Measurements from ENCODE around the gene CD93. TPM values are rescaled to one million over a fixed set of nuclear protein-coding genes. Genes with fewer than 3 reads are reported as not detected.

CD93 gene
- total RNA-seq, 6 experiments from 2014 or later, result not detected

DNA sequence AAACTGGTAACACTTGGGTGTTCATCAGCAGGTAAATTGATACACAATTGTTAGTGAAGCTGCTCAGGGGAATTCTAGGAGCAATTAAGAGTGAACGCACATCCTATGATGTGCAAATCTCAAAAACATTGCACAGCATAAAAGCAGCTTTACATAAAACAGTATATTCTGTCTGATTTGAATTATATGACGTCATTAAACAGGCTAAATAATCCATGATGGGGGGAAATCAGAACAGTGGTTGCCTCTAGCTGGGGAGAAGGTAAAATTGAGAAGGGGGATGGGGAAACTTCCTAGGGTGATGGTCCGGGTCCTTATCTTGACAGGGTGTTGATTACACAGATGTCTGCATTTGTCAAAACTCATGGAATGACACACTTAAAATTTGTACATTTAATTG lies 19.4 kb downstream of the CD93 start:
- Mint-ChIP-seq H3K9me3 (no peaks in the 10 kb centered on the region), H3K4me1 (ENCODE audit: low read depth) (peaks cover 9% of the 10 kb centered on the region), H3K27me3 (ENCODE audit: insufficient read depth) (peaks cover 15% of the 10 kb centered on the region), H3K4me3 (no peak overlapping the region), H3K36me3 (ENCODE audit: low read depth) (no peaks in the 10 kb centered on the region), H3K27ac (no peak overlapping the region)
- DNase-seq, result no peak
- TF ChIP-seq, protein P1, sequence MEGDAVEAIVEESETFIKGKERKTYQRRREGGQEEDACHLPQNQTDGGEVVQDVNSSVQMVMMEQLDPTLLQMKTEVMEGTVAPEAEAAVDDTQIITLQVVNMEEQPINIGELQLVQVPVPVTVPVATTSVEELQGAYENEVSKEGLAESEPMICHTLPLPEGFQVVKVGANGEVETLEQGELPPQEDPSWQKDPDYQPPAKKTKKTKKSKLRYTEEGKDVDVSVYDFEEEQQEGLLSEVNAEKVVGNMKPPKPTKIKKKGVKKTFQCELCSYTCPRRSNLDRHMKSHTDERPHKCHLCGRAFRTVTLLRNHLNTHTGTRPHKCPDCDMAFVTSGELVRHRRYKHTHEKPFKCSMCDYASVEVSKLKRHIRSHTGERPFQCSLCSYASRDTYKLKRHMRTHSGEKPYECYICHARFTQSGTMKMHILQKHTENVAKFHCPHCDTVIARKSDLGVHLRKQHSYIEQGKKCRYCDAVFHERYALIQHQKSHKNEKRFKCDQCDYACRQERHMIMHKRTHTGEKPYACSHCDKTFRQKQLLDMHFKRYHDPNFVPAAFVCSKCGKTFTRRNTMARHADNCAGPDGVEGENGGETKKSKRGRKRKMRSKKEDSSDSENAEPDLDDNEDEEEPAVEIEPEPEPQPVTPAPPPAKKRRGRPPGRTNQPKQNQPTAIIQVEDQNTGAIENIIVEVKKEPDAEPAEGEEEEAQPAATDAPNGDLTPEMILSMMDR (IDR thresholded peaks at IDR 0.05), result no peak

DNA sequence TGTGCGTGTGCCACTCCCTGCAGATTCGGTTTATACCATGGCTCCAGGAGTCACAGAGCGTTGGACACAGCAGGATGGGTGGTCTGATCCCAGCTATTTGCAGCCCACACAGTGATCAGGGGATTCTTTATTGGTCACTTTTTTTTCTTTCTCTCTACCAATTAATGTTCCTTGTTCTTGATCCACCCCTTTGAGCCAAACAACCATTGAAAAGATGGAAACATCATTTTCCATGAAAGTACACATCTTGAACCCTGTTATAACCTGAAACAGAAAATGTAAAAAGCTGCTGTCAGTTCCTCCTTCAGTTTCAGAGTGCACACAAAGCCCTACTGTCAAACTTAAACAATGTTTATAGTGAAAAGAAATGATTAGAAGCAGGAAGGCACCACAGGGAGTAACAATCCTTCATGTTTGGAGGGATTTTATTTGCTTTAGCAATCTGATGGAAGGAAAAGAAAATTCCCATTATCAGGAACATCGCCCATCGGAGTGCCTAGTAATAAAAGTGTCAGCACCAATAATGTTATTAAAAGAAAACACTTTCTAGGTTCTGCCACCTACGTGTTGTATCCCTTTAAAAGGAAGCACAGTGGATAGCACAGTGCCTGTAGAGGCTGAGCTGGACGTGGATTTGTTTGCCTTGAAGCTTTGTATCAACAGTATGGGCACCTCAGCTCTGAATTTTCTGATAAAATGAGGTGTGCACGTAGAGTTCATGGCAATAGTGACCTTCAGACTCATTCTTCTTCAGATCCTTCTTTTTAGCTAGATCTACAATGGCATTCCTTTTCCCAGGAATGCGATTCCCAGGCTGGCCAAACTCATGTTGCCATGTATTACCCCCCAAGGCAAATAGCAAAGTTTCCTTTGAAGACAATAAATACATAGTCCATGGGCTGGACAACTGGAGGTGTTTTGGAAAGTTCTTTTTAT lies 20.6 kb downstream of the CD93 start:
- Mint-ChIP-seq H3K27me3 (ENCODE audit: insufficient read depth) (peaks cover 15% of the 10 kb centered on the region), H3K36me3 (ENCODE audit: low read depth) (no peaks in the 10 kb centered on the region), H3K9me3 (no peaks in the 10 kb centered on the region), H3K27ac (no peak overlapping the region), H3K4me3 (no peak overlapping the region), H3K4me1 (ENCODE audit: low read depth) (peaks cover 18% of the 10 kb centered on the region)
- DNase-seq, result no peak
- TF ChIP-seq, protein P1 (IDR thresholded peaks at IDR 0.05), result no peak

DNA sequence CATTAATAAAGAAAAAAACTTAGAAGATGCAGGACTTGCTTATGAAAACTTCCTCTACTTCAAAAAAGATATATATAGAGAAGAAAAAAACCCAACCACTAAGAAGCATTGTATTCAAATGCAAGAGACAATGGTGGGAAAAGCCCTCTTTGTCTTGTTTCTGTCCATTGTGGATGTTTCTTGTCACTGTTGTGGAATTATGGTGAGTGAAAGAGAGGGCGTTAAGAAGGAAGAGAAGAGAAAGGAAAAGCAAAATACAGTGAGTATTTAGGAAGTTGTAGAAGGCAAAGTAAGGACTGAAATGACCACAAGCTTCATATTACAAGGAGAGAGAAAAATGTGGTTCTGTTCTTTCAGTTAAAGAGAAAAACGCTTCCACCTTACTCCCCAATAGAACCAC lies 22.5 kb downstream of the CD93 start:
- Mint-ChIP-seq H3K27ac (no peak overlapping the region), H3K36me3 (ENCODE audit: low read depth) (no peaks in the 10 kb centered on the region), H3K4me3 (no peak overlapping the region), H3K4me1 (ENCODE audit: low read depth) (peaks cover 20% of the 10 kb centered on the region), H3K9me3 (no peaks in the 10 kb centered on the region), H3K27me3 (ENCODE audit: insufficient read depth) (peaks cover 9% of the 10 kb centered on the region)
- DNase-seq, result no peak
- TF ChIP-seq, protein P1 (IDR thresholded peaks at IDR 0.05), result no peak

DNA sequence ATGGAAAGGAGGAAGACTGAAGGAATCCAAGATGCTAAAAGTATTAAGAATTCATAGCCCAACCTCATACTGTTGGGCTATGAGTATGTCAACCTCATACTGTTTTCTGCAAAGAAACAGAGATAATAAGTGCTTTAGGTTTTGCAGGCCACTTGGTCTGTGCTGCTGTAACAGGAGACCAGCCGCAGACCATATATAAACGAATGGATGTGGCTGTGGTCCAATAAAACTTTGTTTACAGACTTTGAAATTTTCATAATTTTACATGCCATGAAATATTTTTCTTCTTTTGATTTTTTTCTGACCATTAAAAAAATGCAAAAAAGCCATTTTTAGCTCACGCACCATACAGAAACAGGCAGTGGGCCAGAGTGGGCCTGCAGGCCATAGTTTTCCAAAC lies 23.0 kb downstream of the CD93 start:
- peaks cover 9% of the 10 kb centered on the region for H3K27me3 Mint-ChIP-seq (ENCODE audit: insufficient read depth)
- no peak overlapping the region for H3K27ac Mint-ChIP-seq
- H3K4me1 Mint-ChIP-seq (ENCODE audit: low read depth), result peaks cover 20% of the 10 kb centered on the region
- TF ChIP-seq, protein P1 (IDR thresholded peaks at IDR 0.05), result no peak
- no peaks in the 10 kb centered on the region for H3K36me3 Mint-ChIP-seq (ENCODE audit: low read depth)
- H3K4me3 Mint-ChIP-seq, result no peak overlapping the region
- DNase-seq, result no peak
- H3K9me3 Mint-ChIP-seq, result no peaks in the 10 kb centered on the region

GRCh38 chr20:23062632-23063031 lies 23.5 kb downstream of the CD93 start:
- no peak overlapping the region for H3K27ac Mint-ChIP-seq

More at GRCh38 chr20:23062632-23063031, 23.5 kb downstream of the CD93 start:
- DNase-seq, result no peak
- Mint-ChIP-seq H3K4me1 (ENCODE audit: low read depth) (peaks cover 20% of the 10 kb centered on the region), H3K4me3 (no peak overlapping the region), H3K27me3 (ENCODE audit: insufficient read depth) (peaks cover 8% of the 10 kb centered on the region), H3K9me3 (no peaks in the 10 kb centered on the region), H3K36me3 (ENCODE audit: low read depth) (no peaks in the 10 kb centered on the region)
- TF ChIP-seq, protein P1 (IDR thresholded peaks at IDR 0.05), result no peak

Measured in HFFc6 (cell line).